Measurements from ENCODE around the gene DCAF7. TPM values are rescaled to one million over a fixed set of nuclear protein-coding genes. Genes with fewer than 3 reads are reported as not detected.

DCAF7 gene
- total RNA-seq, 1 donor from 2014 or later = 29.8 TPM

DNA sequence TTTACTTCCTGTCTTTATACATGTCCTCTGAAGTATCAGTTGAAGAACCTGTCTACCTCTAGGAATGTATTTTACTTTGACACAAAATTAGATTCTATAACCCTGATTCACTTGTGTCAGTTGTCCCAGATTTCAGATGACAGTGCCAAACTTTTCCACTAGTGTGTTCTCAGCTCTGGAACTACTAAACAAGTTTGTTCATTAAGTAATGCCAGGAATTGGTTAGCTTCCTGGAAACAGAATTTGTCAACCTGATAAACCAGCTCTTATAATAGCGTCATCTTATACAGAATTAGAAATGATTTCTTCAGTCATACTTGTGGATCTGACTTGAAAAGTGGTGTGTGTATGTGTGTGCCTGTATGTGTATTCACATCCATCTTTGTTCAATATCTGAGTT lies 79.3 kb downstream of the DCAF7 start:
- peak; percentile 24 to 45 for DNase-seq (ENCODE audit: low read depth in 2 of 2)

DNA sequence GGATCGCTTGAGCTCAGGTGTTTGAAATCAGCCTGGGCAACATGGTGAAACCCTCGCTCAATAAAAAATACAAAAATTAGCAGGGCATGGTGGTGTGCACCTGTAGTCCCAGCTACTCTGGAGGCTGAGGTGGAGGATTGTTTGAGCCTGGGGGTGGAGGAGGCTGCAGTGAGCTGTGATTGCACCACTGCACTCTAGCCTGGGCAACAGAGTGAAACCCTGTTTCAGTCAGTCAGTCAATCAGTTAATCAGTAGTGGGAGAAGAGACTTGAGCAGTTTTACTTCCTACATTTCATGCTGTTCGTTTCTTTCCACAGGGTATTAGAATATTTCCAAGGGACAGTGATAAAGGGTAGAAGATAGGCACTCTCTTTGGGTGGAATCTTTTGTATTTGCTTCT lies 80.8 kb downstream of the DCAF7 start:
- DNase-seq (ENCODE audit: low read depth in 2 of 2) = no peak

DNA sequence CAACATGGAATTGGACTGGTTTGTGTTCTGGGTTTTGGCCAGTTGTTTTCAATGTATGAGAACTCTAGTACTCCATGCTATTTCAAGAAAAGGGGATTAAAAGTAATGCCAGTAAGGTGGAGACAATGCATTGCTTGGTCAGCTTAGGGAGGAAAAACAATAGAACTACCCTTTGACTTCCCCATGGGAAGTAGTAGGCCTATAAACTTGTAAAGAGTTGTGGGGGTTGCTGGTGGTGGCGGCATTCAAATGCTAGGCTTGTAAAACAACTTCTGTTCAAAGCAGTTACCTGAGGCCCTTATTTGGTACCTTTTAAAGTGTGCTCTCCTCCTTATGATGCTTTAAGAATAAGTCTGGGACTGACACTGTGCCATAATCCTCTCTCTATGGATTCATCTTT lies 81.3 kb downstream of the DCAF7 start:
- DNase-seq (ENCODE audit: low read depth in 2 of 2) = no peak

DNA sequence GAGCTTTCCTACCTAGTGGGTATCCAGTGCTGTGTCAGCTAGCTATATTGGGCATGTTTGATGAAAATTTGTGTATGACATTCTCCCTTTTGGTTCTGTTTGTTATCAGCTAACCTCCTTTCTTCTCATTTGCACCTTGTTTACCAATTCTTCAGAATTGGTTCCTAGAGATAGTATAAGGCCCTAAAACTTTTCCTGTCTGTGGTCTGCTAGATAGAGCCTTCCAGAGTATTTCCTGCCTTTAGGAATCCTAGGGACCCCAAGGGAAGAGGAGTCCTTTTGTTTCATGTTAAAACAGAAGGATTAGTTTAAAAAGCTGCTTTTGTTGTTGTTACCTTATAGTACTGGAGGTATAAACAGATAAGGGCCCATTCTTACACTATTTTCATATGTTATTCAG lies 83.5 kb downstream of the DCAF7 start:
- no peak for DNase-seq (ENCODE audit: low read depth in 2 of 2)

DNA sequence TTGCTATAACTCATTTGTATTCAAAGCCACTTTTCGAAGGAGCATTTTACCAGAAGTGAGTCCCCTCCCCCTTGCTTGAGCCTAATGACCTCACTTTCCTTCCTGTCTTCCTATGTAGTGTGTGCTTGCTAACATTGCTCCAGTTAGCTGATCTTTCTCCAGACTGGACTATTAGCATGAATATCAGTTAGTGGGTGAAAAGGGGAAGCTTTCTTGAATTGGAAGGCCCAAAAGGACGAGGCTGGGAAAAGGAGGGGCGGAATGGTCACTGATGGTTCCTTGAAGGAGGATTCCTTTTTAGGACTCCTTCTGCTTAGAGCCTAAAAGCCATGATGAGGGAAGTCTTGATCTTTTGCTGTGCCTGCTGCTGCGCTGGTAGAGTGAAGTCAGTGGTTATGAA lies 83.9 kb downstream of the DCAF7 start:
- DNase-seq (ENCODE audit: low read depth in 2 of 2) = peak in 1 of 2 donors; percentile 78

DNA sequence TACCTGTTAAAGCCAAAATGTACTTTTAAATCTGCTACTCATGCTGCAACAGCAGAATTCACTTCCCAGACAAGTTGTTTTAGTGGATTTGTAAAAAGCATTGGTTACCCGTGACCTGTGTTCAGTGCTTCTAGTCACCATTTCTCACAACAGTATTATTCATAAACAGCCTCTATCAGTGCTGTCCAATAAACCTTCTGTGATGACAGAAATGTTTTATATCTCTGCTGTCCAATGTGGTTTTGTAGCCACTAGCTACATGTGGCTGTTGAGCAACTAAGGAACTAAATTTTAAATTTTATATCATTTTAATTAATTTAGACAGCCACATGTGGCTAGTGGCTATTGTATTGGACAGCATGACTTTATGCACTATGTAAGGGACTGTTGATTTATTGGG lies 84.5 kb downstream of the DCAF7 start:
- no peak for DNase-seq (ENCODE audit: low read depth in 2 of 2)

DNA sequence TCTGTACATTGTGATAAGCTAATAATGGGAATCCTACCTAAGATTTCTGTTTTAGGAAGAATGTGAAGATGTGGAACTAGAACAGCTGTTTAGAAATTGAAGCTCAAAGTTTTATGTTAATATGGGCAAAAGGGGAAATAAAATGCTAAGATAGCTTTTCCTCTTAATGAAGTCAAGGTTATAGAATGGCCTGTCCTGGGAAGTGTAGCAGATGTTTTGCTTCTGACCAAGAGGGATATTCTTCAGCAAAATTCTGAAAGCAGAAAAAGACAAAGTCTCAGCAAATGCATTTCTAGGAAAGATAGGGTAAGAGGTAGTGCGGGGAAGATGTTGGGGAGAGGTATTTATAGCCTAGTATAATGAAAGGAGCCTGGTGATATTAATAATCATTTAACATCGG lies 85.0 kb downstream of the DCAF7 start:
- DNase-seq (ENCODE audit: low read depth in 2 of 2) = no peak

DNA sequence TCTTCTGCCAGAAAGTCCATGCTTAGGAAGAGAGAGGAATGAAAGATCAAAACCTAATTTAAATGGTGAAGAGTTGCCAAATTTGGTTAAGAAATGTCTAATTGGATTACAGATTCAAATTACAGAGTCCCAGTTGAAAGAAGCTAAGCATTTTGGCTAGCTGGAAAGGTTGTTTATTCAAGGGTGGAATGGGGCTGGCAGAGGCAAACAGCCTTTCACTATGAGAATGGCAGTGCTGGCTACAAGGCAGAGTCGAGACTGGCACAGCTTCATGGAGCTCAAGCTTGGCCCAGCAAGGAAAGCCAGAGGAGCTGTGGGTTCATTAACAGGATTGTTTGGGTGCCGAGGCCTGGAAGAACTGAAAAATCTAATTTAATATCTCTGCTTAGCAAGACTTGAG lies 85.5 kb downstream of the DCAF7 start:
- DNase-seq (ENCODE audit: low read depth in 2 of 2) = no peak

DNA sequence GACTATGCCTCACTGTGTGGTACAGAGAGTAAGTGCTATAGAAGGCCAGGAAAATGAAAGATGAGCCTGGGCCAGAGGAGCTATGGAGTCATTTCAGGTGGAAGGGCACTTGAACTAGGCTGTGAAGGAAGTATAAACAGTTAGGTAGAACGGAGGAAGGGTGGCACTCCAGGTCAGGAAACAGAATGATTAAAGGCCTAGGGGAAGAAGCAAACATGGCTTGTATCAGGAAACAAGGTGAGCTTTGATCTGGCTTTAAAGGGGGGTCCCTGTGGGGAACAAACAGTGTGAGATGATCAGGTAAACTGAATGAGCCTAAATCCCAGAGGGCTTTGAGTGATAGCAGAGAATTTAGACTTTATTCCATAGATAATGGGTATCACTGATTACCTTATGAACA lies 88.8 kb downstream of the DCAF7 start:
- DNase-seq (ENCODE audit: low read depth in 2 of 2) = no peak

DNA sequence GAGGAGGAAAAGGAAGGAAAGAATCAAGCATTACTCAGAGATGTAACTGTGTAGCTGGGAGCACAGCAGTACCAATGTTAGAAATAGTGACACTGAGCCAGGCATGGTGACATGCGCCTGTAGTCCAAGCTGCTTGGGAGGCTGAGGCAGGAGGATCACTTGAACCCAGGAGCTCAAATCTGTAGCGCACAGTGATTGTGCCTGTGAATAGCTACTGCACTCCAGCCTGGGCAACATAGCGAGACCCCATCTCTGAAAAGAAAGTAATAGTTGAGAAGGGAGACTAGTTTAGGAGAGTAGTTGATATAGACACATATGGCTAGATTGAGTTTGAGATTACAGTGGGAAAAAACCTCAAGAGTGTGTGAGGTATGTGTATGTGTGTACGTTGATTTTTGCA lies 89.8 kb downstream of the DCAF7 start:
- DNase-seq (ENCODE audit: low read depth in 2 of 2) = no peak

DNA sequence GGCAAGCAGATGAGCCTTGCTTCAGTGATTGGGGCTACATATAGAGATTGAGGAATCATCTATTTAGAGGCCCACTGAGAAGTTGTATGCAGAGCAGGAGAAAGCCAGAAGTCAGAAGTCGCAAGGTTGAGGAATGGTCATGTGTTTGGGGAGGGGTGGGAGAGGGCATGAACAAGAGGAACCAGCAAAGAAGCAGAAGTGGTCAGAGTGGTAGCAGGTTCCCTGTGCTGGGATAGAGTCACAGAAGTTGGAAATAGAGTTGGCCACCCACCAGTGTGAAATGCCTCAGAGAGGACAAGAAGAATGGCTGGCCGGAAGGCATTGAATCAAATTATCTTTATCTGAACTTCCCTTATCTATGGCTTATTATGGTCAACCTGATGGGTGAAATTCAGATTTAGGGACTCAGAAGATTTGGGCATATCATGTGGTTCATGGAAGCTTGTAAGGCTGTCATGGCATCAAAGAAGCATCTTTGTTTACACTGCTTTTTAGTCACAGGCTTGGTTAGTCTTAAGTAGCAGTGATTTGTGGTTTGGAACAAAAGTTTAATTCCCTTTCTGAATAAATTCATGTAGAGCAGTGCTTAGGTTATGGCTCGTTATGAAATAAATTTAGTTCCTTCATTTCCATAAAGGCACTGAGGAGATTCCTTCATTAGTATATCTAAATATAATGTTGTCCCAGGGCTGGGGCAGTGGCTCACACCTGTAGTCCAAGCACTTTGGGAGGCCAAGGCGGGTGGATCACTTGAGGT lies 91.6 kb downstream of the DCAF7 start:
- no peak for DNase-seq (ENCODE audit: low read depth in 2 of 2)

Other genes starting within 250 kb of the DCAF7 start
- gene CYB561, start 104.2 kb upstream of the DCAF7 start, total RNA-seq = 7.3 and 12.9 TPM in 2 replicates
- 21.4 and 80.6 TPM in 2 replicates for gene ACE, start 73.4 kb upstream of the DCAF7 start, total RNA-seq
- under 0.01 and 0.20 TPM in 2 replicates for gene KCNH6, start 27.1 kb upstream of the DCAF7 start, total RNA-seq
- 13.3 and 14.6 TPM in 2 replicates for gene TACO1, start 50.4 kb downstream of the DCAF7 start, total RNA-seq
- 74.8 and 108 TPM in 2 replicates for gene MAP3K3, start 71.9 kb downstream of the DCAF7 start, total RNA-seq
- 15.3 and 18.8 TPM in 2 replicates for gene LIMD2, start 149.6 kb downstream of the DCAF7 start, total RNA-seq
- 15.3 and 29.0 TPM in 2 replicates for gene STRADA, start 191.3 kb downstream of the DCAF7 start, total RNA-seq
- gene CCDC47, start 223.1 kb downstream of the DCAF7 start, total RNA-seq = 59.5 and 91.3 TPM in 2 replicates
- gene DDX42, start 223.7 kb downstream of the DCAF7 start, total RNA-seq = 36.6 and 45.2 TPM in 2 replicates